Sigmoid colon (tissue), 7 donors: Measurements from ENCODE around the gene LHFPL4. TPM values are rescaled to one million over a fixed set of nuclear protein-coding genes. Genes with fewer than 3 reads are reported as not detected.
"Not testable (repeated sequence)": the region's sequence is repeated elsewhere in the genome, so short reads cannot be mapped to it uniquely, and the experiment has no call there.

Experiments
- DNase-seq: peaks from one replicate; pipeline ENCODE4 v3.0.0-alpha.2; 2019
- H3K27ac ChIP-seq, 4 donors: fragments of 200-600 bp; sonication (generic); one replicate each; pipeline ENCODE4 v1.5.1; 2016 to 2019; ENCODE audit warnings: mild to moderate bottlenecking in 1 of 4
- H3K27me3 ChIP-seq, 3 donors: fragments of 200-600 bp; sonication (generic); one replicate each; pipeline ENCODE4 v1.5.1; 2019; ENCODE audit warnings: mild to moderate bottlenecking in 1 of 3
- H3K36me3 ChIP-seq, 4 donors: fragments of 200-600 bp; sonication (generic); one replicate each; pipeline ENCODE4 v1.5.1; 2016 to 2019
- H3K4me1 ChIP-seq, 4 donors: fragments of 200-600 bp; sonication (generic); one replicate each; pipeline ENCODE4 v1.5.1; 2017 to 2019
- H3K4me3 ChIP-seq, 4 donors: fragments of 200-600 bp; sonication (generic); one replicate each; pipeline ENCODE4 v1.5.1; 2017 to 2019; ENCODE audit warnings: mild to moderate bottlenecking in 2 of 4, moderate library complexity in 1 of 4
- H3K9me3 ChIP-seq, 4 donors: fragments of 200-600 bp in 3 of 4; sonication (generic) in 3 of 4; one replicate each; pipeline versions ENCODE4 v1.5.1 to v1.6.1; 2013 to 2019
- CTCF ChIP-seq, 4 experiments: fragments of 450-650 bp in 3 of 4; fragments of 200-600 bp in 1 of 4; IDR thresholded peaks; one replicate each; pipeline ENCODE4 v1.5.1; 2016 to 2019; ENCODE audit warnings: antibody characterized with exemption in 4 of 4, mild to moderate bottlenecking in 3 of 4, moderate library complexity in 2 of 4
- EP300 ChIP-seq, 4 donors: sonication (generic); formaldehyde crosslinking; IDR thresholded peaks; one replicate each; pipeline ENCODE4 v1.6.1; 2017; ENCODE audit warnings: antibody characterized with exemption in 4 of 4
- POLR2A ChIP-seq, 2 donors: fragments of 450-650 bp; IDR thresholded peaks; one replicate each; pipeline ENCODE4 v1.6.1; 2016; ENCODE audit warnings: antibody characterized with exemption in 2 of 2, mild to moderate bottlenecking in 2 of 2, moderate library complexity in 2 of 2
- POLR2AphosphoS5 ChIP-seq, 4 donors: sonication (generic); formaldehyde crosslinking; IDR thresholded peaks; one replicate each; pipeline ENCODE4 v1.6.1; 2017; ENCODE audit warnings: antibody characterized with exemption in 4 of 4
- WGBS, 2 donors: extraction: QIAGEN DNeasy Blood & Tissue Kit; methylation state at CpG; one replicate each; pipeline ENCODE4 v1.1.7; 2013; 5-methylcytosine and 5-hydroxymethylcytosine counted together
- intact Hi-C: fragments of 100-400 bp; cut with DNase I; formaldehyde crosslinking; loops from one replicate; pipeline ENCODE4 v1.15.1; 2023
- polyA plus RNA-seq, 3 donors: library from polyadenylated mRNA; stranded (reverse); fragments of 200-250 nt; gene quantifications; one replicate each; pipeline ENCODE4 v1.2.3, GENCODE V29; 2013
- total RNA-seq, 4 donors: library from RNA; depleted of rRNA; stranded (reverse); fragments of >200 nt; gene quantifications; one replicate each; pipeline ENCODE4 v1.1.0, GENCODE V29; 2016
- donor health status: healthy with polysubstance abuse.
- donor health status: Bipolar disorder and iron deficiency.
- donor health status: healthy.

Gene LHFPL4
- total and polyA plus RNA-seq, 7 donors: 0.26 to 5.1 (median 0.72) TPM; not detected in 3

GRCh38 chr3:9583371-9583770, 29.7 kb upstream of the LHFPL4 start:
- WGBS, 2 donors: 86 to 89% methylated on average over 3 of the region's 3 CpGs
- H3K27me3 ChIP-seq: no peaks in the 10 kb centered on the region
- intact Hi-C loops: no loop called here
- TF ChIP-seq CTCF (IDR thresholded peaks at IDR 0.05): no peak
- TF ChIP-seq EP300 (IDR thresholded peaks at IDR 0.05): no peak
- TF ChIP-seq POLR2A (IDR thresholded peaks at IDR 0.05): no peak
- no peak for TF ChIP-seq POLR2AphosphoS5 (IDR thresholded peaks at IDR 0.05)
- no peaks in the 10 kb centered on the region for H3K36me3 ChIP-seq
- H3K4me3 ChIP-seq: no peak overlapping the region
- peaks cover 0 to 3% (median 0%) of the 10 kb centered on the region in 4 donors for H3K9me3 ChIP-seq
- DNase-seq: no peak
- H3K27ac ChIP-seq: no peak overlapping the region
- no peaks in the 10 kb centered on the region for H3K4me1 ChIP-seq

GRCh38 chr3:9582332-9582731, 28.7 kb upstream of the LHFPL4 start:
- Histone ChIP-seq H3K9me3 (peaks cover 0 to 3% (median 0%) of the 10 kb centered on the region in 4 donors), H3K4me3 (no peak overlapping the region), H3K4me1 (no peaks in the 10 kb centered on the region), H3K36me3 (no peaks in the 10 kb centered on the region), H3K27ac (no peak overlapping the region), H3K27me3 (no peaks in the 10 kb centered on the region)
- DNase-seq: no peak
- intact Hi-C loops: no loop called here
- WGBS, 2 donors: 78 to 84% methylated on average over 3 of the region's 3 CpGs
- TF ChIP-seq POLR2A (IDR thresholded peaks at IDR 0.05): no peak

GRCh38 chr3:9581742-9582141, 28.1 kb upstream of the LHFPL4 start:
- Histone ChIP-seq H3K4me3 (no peak overlapping the region), H3K27ac (no peak overlapping the region), H3K4me1 (no peaks in the 10 kb centered on the region), H3K27me3 (no peaks in the 10 kb centered on the region), H3K9me3 (peaks cover 0 to 3% (median 0%) of the 10 kb centered on the region in 4 donors), H3K36me3 (no peaks in the 10 kb centered on the region)
- no peak for DNase-seq
- intact Hi-C loops: no loop called here
- WGBS, 2 donors: 63 to 76% methylated on average over 2 of the region's 2 CpGs
- TF ChIP-seq POLR2A (IDR thresholded peaks at IDR 0.05) (no peak), CTCF (IDR thresholded peaks at IDR 0.05) (no peak), EP300 (IDR thresholded peaks at IDR 0.05) (no peak), POLR2AphosphoS5 (IDR thresholded peaks at IDR 0.05) (no peak)

GRCh38 chr3:9569054-9569453, 15.4 kb upstream of the LHFPL4 start:
- DNase-seq: no peak
- 83 to 88% methylated on average over 1 of the region's 1 CpG for WGBS, 2 donors
- H3K27me3 ChIP-seq: no peaks in the 10 kb centered on the region
- H3K27ac ChIP-seq: no peak overlapping the region
- TF ChIP-seq CTCF (IDR thresholded peaks at IDR 0.05): no peak
- no peak for TF ChIP-seq EP300 (IDR thresholded peaks at IDR 0.05)
- TF ChIP-seq POLR2AphosphoS5 (IDR thresholded peaks at IDR 0.05): no peak
- no peak for TF ChIP-seq POLR2A (IDR thresholded peaks at IDR 0.05)
- H3K4me1 ChIP-seq: no peaks in the 10 kb centered on the region
- H3K9me3 ChIP-seq: peaks cover 0 to 3% (median 0%) of the 10 kb centered on the region in 4 donors
- no peaks in the 10 kb centered on the region for H3K36me3 ChIP-seq
- intact Hi-C loops: no loop called here
- no peak overlapping the region for H3K4me3 ChIP-seq

- DNase-seq: no peak
- Histone ChIP-seq H3K4me1 (no peaks in the 10 kb centered on the region), H3K9me3 (peaks cover 0 to 3% (median 0%) of the 10 kb centered on the region in 4 donors), H3K27ac (no peak overlapping the region), H3K36me3 (no peaks in the 10 kb centered on the region), H3K4me3 (no peak overlapping the region), H3K27me3 (no peaks in the 10 kb centered on the region)
- intact Hi-C loops: no loop called here
- TF ChIP-seq POLR2A (IDR thresholded peaks at IDR 0.05): no peak
- TF ChIP-seq EP300 (IDR thresholded peaks at IDR 0.05): no peak
- 94 to 96% methylated on average over 2 of the region's 2 CpGs for WGBS, 2 donors
These were observed 11.7 kb upstream of the LHFPL4 start for GRCh38 chr3:9565316-9565715.

GRCh38 chr3:9563851-9564250, 10.2 kb upstream of the LHFPL4 start:
- H3K9me3 ChIP-seq: peaks cover 0 to 3% (median 0%) of the 10 kb centered on the region in 4 donors
- H3K4me1 ChIP-seq: no peaks in the 10 kb centered on the region
- intact Hi-C loops: no loop called here
- no peak for TF ChIP-seq POLR2A (IDR thresholded peaks at IDR 0.05)
- no peak for TF ChIP-seq CTCF (IDR thresholded peaks at IDR 0.05)
- no peak for TF ChIP-seq POLR2AphosphoS5 (IDR thresholded peaks at IDR 0.05)
- TF ChIP-seq EP300 (IDR thresholded peaks at IDR 0.05): no peak
- H3K27me3 ChIP-seq: no peaks in the 10 kb centered on the region
- WGBS, 2 donors: 79 to 85% methylated on average over 5 of the region's 5 CpGs
- no peak overlapping the region for H3K4me3 ChIP-seq
- H3K36me3 ChIP-seq: no peaks in the 10 kb centered on the region
- no peak for DNase-seq
- no peak overlapping the region for H3K27ac ChIP-seq

GRCh38 chr3:9560056-9560455, 6.4 kb upstream of the LHFPL4 start:
- H3K27ac ChIP-seq, H3K36me3 ChIP-seq, intact Hi-C loops, H3K4me1 ChIP-seq, DNase-seq, H3K9me3 ChIP-seq, H3K27me3 ChIP-seq, H3K4me3 ChIP-seq: not testable (repeated sequence)
- WGBS, 2 donors: 97% methylated on average over 24 of the region's 24 CpGs
